ENCODE results near the gene PPP1R14D.
"Not testable (repeated sequence)": the region's sequence is repeated elsewhere in the genome, so short reads cannot be mapped to it uniquely, and the experiment has no call there.

PPP1R14D gene

GRCh38 chr15:40861147-40861546 lies 32.6 kb upstream of the PPP1R14D start:
- H3K4me1 ChIP-seq (ENCODE audit: control insufficient read depth, low read depth, low read length); H2BK120ac ChIP-seq (ENCODE audit: low read depth, low read length); H3K4me2 ChIP-seq (ENCODE audit: low read length); H4K8ac ChIP-seq (ENCODE audit: low read depth, low read length); H3K56ac ChIP-seq (ENCODE audit: low read length); H3K4ac ChIP-seq (ENCODE audit: low read depth, low read length); H3K36me3 ChIP-seq (ENCODE audit: control insufficient read depth, insufficient read depth, low read length); H3K18ac ChIP-seq (ENCODE audit: low read length); H3K79me2 ChIP-seq (ENCODE audit: control insufficient read depth, insufficient read depth, low read length); H2AK5ac ChIP-seq (ENCODE audit: low read length); H3K79me1 ChIP-seq (ENCODE audit: low read length); H3K27ac ChIP-seq (ENCODE audit: low read depth, low read length); H2BK5ac ChIP-seq (ENCODE audit: low read length); H3K27me3 ChIP-seq (ENCODE audit: insufficient read depth, low read length, poor library complexity); DNase-seq; H3K23ac ChIP-seq (ENCODE audit: low read length); H3K9ac ChIP-seq (ENCODE audit: low read length); H2BK15ac ChIP-seq (replicated peaks; ENCODE audit: low read depth); H4K5ac ChIP-seq (ENCODE audit: low read length); H3K4me3 ChIP-seq (ENCODE audit: low read length): not testable (repeated sequence)
- no CpG with 5 or more reads among the region's 4 CpGs for WGBS (ENCODE audit: extremely low coverage, insufficient coverage, low lambda C conversion rate)

GRCh38 chr15:40859206-40859851 lies 30.8 kb upstream of the PPP1R14D start:
- no peaks in the 10 kb centered on the region for H3K27me3 ChIP-seq (ENCODE audit: insufficient read depth, low read length, poor library complexity)
- no peak overlapping the region for H3K4me2 ChIP-seq (ENCODE audit: low read length)
- no CpG with 5 or more reads among the region's 18 CpGs for WGBS (ENCODE audit: extremely low coverage, insufficient coverage, low lambda C conversion rate)
- H2AK5ac ChIP-seq (ENCODE audit: low read length) = no peak overlapping the region
- H4K8ac ChIP-seq (ENCODE audit: low read depth, low read length) = no peak overlapping the region
- H3K36me3 ChIP-seq (ENCODE audit: control insufficient read depth, insufficient read depth, low read length) = peaks cover 4% of the 10 kb centered on the region
- no peak overlapping the region for H2BK120ac ChIP-seq (ENCODE audit: low read depth, low read length)
- no peak overlapping the region for H3K56ac ChIP-seq (ENCODE audit: low read length)
- H3K4ac ChIP-seq (ENCODE audit: low read depth, low read length) = no peak overlapping the region
- H3K79me1 ChIP-seq (ENCODE audit: low read length) = no peaks in the 10 kb centered on the region
- DNase-seq = peak; percentile 93
- H3K27ac ChIP-seq (ENCODE audit: low read depth, low read length) = no peak overlapping the region
- no peak overlapping the region for H3K18ac ChIP-seq (ENCODE audit: low read length)
- no peak overlapping the region for H2BK15ac ChIP-seq (replicated peaks; ENCODE audit: low read depth)
- H3K4me1 ChIP-seq (ENCODE audit: control insufficient read depth, low read depth, low read length) = no peaks in the 10 kb centered on the region
- no peak overlapping the region for H3K4me3 ChIP-seq (ENCODE audit: low read length)
- H3K79me2 ChIP-seq (ENCODE audit: control insufficient read depth, insufficient read depth, low read length) = no peaks in the 10 kb centered on the region
- no peak overlapping the region for H2BK5ac ChIP-seq (ENCODE audit: low read length)
- no peak overlapping the region for H4K5ac ChIP-seq (ENCODE audit: low read length)
- H3K9ac ChIP-seq (ENCODE audit: low read length) = no peak overlapping the region
- H3K23ac ChIP-seq (ENCODE audit: low read length) = no peak overlapping the region

GRCh38 chr15:40858706-40859105 lies 30.2 kb upstream of the PPP1R14D start:
- Histone ChIP-seq H2BK5ac (ENCODE audit: low read length) (no peak overlapping the region), H2BK120ac (ENCODE audit: low read depth, low read length) (no peak overlapping the region), H3K4ac (ENCODE audit: low read depth, low read length) (no peak overlapping the region), H3K36me3 (ENCODE audit: control insufficient read depth, insufficient read depth, low read length) (peaks cover 4% of the 10 kb centered on the region), H3K23ac (ENCODE audit: low read length) (no peak overlapping the region), H3K27ac (ENCODE audit: low read depth, low read length) (peak overlapping the region; percentile 6), H2BK15ac (replicated peaks; ENCODE audit: low read depth) (no peak overlapping the region), H3K4me1 (ENCODE audit: control insufficient read depth, low read depth, low read length) (no peaks in the 10 kb centered on the region), H3K27me3 (ENCODE audit: insufficient read depth, low read length, poor library complexity) (no peaks in the 10 kb centered on the region), H4K5ac (ENCODE audit: low read length) (no peak overlapping the region), H3K9ac (ENCODE audit: low read length) (no peak overlapping the region), H3K79me2 (ENCODE audit: control insufficient read depth, insufficient read depth, low read length) (no peaks in the 10 kb centered on the region), H2AK5ac (ENCODE audit: low read length) (no peak overlapping the region), H3K18ac (ENCODE audit: low read length) (no peak overlapping the region), H3K79me1 (ENCODE audit: low read length) (no peaks in the 10 kb centered on the region), H3K56ac (ENCODE audit: low read length) (no peak overlapping the region), H3K4me2 (ENCODE audit: low read length) (no peak overlapping the region), H3K4me3 (ENCODE audit: low read length) (no peak overlapping the region), H4K8ac (ENCODE audit: low read depth, low read length) (no peak overlapping the region)
- WGBS (ENCODE audit: extremely low coverage, insufficient coverage, low lambda C conversion rate) = no CpG with 5 or more reads among the region's 10 CpGs
- DNase-seq = no peak

GRCh38 chr15:40857601-40858341 lies 29.3 kb upstream of the PPP1R14D start:
- Histone ChIP-seq H3K18ac (ENCODE audit: low read length) (no peak overlapping the region), H3K4ac (ENCODE audit: low read depth, low read length) (no peak overlapping the region), H3K4me1 (ENCODE audit: control insufficient read depth, low read depth, low read length) (no peaks in the 10 kb centered on the region), H3K27me3 (ENCODE audit: insufficient read depth, low read length, poor library complexity) (no peaks in the 10 kb centered on the region), H3K27ac (ENCODE audit: low read depth, low read length) (no peak overlapping the region), H3K4me3 (ENCODE audit: low read length) (no peak overlapping the region), H3K23ac (ENCODE audit: low read length) (no peak overlapping the region), H4K5ac (ENCODE audit: low read length) (no peak overlapping the region), H2BK120ac (ENCODE audit: low read depth, low read length) (no peak overlapping the region), H3K79me1 (ENCODE audit: low read length) (no peaks in the 10 kb centered on the region), H2BK15ac (replicated peaks; ENCODE audit: low read depth) (no peak overlapping the region), H3K56ac (ENCODE audit: low read length) (no peak overlapping the region), H3K4me2 (ENCODE audit: low read length) (no peak overlapping the region), H3K79me2 (ENCODE audit: control insufficient read depth, insufficient read depth, low read length) (no peaks in the 10 kb centered on the region), H2BK5ac (ENCODE audit: low read length) (no peak overlapping the region), H2AK5ac (ENCODE audit: low read length) (no peak overlapping the region), H3K9ac (ENCODE audit: low read length) (no peak overlapping the region), H3K36me3 (ENCODE audit: control insufficient read depth, insufficient read depth, low read length) (peaks cover 8% of the 10 kb centered on the region), H4K8ac (ENCODE audit: low read depth, low read length) (no peak overlapping the region)
- WGBS (ENCODE audit: extremely low coverage, insufficient coverage, low lambda C conversion rate) = no CpG with 5 or more reads among the region's 15 CpGs
- DNase-seq = peak; percentile 85

- Histone ChIP-seq H3K4me1 (ENCODE audit: control insufficient read depth, low read depth, low read length) (no peaks in the 10 kb centered on the region), H2BK5ac (ENCODE audit: low read length) (no peak overlapping the region), H3K4me3 (ENCODE audit: low read length) (no peak overlapping the region), H2AK5ac (ENCODE audit: low read length) (no peak overlapping the region), H3K56ac (ENCODE audit: low read length) (no peak overlapping the region), H3K79me1 (ENCODE audit: low read length) (no peaks in the 10 kb centered on the region), H3K4me2 (ENCODE audit: low read length) (no peak overlapping the region), H3K4ac (ENCODE audit: low read depth, low read length) (no peak overlapping the region), H3K27ac (ENCODE audit: low read depth, low read length) (no peak overlapping the region), H3K18ac (ENCODE audit: low read length) (no peak overlapping the region), H3K36me3 (ENCODE audit: control insufficient read depth, insufficient read depth, low read length) (peaks cover 8% of the 10 kb centered on the region), H2BK15ac (replicated peaks; ENCODE audit: low read depth) (no peak overlapping the region), H2BK120ac (ENCODE audit: low read depth, low read length) (no peak overlapping the region), H3K23ac (ENCODE audit: low read length) (no peak overlapping the region), H3K79me2 (ENCODE audit: control insufficient read depth, insufficient read depth, low read length) (no peaks in the 10 kb centered on the region), H4K5ac (ENCODE audit: low read length) (no peak overlapping the region), H3K9ac (ENCODE audit: low read length) (no peak overlapping the region), H4K8ac (ENCODE audit: low read depth, low read length) (no peak overlapping the region), H3K27me3 (ENCODE audit: insufficient read depth, low read length, poor library complexity) (no peaks in the 10 kb centered on the region)
- no peak for DNase-seq
- no CpG with 5 or more reads among the region's 8 CpGs for WGBS (ENCODE audit: extremely low coverage, insufficient coverage, low lambda C conversion rate)
Observed at GRCh38 chr15:40856746-40857145, 28.2 kb upstream of the PPP1R14D start.
